Inflammatory macrophage treated with lipopolysaccharide for 1 hour (primary cell): ENCODE results near the gene PLEKHH3.
"Not testable (repeated sequence)": the region's sequence is repeated elsewhere in the genome, so short reads cannot be mapped to it uniquely, and the experiment has no call there.

Source experiments
- DNase-seq, 2 donors: peaks; one replicate each; pipeline ENCODE4 v3.0.0-alpha.2; 2020 to 2022

PLEKHH3 gene

DNA sequence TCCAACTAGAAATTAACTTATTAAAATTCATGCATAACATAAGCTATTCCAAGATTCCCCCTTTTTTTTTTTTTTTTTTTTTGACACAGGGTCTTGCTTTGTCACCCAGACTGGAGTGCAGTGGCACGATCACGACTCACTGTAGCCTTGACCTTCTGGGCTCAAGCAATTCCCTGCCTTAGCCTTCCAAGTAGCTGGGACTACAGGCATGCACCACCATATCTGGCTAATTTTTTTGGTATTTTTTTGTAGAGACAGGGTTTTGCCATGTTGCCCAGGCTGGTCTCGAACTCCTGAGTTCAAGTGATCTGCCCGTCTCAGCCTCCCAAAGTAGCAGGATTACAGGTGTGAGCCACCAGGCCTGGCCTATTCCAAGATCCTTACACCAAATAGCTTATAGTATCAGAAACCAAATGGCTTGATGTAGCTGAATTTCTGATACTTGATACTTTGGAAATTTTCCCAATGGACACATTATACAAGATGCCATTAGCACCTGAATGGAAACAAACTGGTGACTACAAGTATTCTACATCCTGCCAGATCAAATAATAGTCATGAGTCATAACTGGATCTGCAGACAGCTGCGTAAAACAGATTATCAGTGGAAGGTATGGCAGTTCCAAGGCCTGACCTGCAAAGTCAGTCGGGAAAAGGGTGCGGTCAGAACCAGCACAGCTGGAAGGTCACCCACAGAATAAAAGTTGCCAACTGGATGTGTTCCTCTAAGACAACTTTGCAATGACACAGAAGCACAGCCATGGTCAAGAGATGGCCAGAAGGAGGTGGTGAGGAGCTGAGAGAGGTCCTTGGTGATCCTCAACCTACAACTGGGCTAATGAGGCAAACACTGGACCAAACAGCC, 52.8 kb downstream of the PLEKHH3 start:
- DNase-seq = no peak

DNA sequence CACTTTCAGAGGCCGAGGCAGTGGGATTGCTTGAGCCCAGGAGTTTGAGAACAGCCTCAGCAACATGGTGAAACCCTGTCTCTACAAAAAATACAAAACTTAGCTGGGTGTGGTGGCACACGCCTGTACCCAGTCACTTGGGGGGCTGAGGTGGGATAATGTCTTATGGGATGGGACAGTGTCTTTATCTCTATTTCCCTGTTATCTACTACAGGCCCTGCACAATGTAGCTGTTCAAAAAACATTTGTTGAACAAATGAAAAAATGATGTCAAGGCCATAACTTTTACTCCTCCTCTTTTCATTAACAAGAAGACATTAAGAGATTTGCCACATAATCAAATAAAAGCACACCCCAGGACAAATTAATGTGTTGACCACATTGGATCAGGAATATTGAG, 53.5 kb downstream of the PLEKHH3 start:
- DNase-seq = no peak

DNA sequence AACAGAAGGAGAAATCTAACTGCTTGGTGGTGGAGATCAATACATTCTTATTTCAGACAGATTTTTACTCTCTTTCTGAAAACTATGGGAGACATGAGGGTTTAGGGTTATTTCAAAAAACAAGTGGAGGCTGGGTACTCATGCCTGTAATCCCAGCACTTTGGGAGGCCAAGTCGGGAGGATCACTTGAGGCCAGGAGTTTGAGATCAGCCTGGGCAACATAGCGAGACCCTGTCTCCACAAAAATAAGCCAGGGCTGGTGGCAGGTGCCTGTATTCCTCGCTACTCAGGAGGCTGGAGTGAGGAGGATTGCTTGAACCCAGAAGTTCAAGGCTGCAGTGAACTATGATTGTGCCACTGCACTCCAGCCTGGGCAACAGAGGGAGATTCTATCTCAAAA, 54.8 kb downstream of the PLEKHH3 start:
- DNase-seq = not testable (repeated sequence)

DNA sequence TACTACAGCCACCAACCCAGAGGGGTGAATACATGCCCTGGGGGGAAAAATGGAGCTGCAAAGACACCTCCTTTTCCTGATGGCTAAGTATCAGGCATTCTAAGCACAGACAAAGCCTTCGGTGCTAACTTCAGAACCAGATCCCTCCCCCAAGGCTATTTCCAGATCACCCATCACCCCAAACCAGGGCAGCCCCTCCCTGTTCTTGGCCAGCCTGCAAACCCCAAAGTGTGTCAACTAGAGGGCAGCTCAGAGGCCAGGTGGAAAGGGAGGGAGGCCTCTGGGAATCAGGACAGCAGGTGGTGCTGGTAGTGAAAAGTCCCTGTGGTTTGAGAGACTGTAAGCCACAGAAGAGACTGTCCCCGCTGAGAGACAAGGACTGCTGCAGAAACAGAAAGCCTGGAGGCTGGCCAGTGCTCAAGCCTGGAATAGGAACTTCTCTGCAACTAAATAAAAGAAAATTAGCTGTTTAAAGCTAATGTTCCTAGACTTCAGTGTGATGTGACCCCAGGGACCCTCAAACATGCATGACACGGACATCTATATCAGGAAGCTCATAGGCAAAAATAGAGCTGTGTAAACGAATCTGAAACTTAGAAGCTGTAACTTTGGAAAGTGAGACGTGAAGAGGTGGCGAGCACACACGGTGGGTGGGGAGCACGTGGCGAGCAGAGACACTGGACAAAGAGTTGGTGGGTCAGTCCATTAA, 58.2 kb downstream of the PLEKHH3 start:
- no peak for DNase-seq

DNA sequence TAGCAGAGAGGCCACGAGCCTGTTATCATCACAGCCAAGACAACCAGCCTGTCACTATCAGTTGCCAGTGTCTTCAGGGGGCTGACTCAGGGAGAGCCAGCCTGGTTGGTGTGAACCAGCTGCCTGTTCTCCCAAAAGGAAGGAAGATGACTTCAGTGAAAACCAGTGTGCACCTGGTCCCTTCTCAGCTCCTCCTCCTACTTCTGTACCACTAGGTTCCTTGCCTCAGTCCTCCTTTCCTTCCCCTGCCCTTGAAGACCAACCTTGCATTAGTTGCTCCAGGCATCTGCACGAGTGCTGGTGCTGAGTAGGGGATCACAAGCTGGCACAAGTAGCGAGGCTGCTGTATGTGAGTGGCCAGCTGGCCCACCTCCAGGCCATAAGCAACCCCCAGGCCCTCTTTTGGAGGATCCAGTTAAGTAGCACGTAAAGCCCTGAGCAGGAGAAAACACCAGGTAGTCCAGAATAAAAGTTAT, 58.8 kb downstream of the PLEKHH3 start:
- no peak for DNase-seq
